Upper lobe of left lung (tissue), 6 donors: Measurements from ENCODE around the gene SCRT2. TPM values are rescaled to one million over a fixed set of nuclear protein-coding genes. Genes with fewer than 3 reads are reported as not detected.

Experiments
- ATAC-seq, 2 donors: fragments of 200-7000 bp; cut with Tn5 transposase; one replicate each; pipeline ENCODE4 v1.9.1; 2022; ENCODE audit warnings: mild to moderate bottlenecking in 2 of 2, moderate library complexity in 2 of 2; ENCODE audit not compliant: low FRiP score in 2 of 2
- DNase-seq, 2 donors: peaks; one replicate each; pipeline ENCODE4 v3.0.0-alpha.2; 2019 to 2020
- H3K27ac ChIP-seq, 4 donors: fragments of 200-600 bp; sonication (generic); one replicate each; pipeline ENCODE4 v1.5.1; 2016 to 2019
- H3K27me3 ChIP-seq, 4 donors: fragments of 200-600 bp; sonication (generic); one replicate each; pipeline ENCODE4 v1.5.1; 2017 to 2019
- H3K36me3 ChIP-seq, 4 donors: fragments of 200-600 bp; sonication (generic); one replicate each; pipeline ENCODE4 v1.5.1; 2016 to 2019
- H3K4me1 ChIP-seq, 4 donors: fragments of 200-600 bp; sonication (generic); one replicate each; pipeline ENCODE4 v1.5.1; 2018 to 2019
- H3K4me3 ChIP-seq, 4 donors: fragments of 200-600 bp; sonication (generic); one replicate each; pipeline ENCODE4 v1.5.1; 2017 to 2019; ENCODE audit warnings: mild to moderate bottlenecking in 2 of 4, moderate library complexity in 1 of 4
- H3K9me3 ChIP-seq, 4 donors: fragments of 200-600 bp; sonication (generic); one replicate each; pipeline ENCODE4 v1.5.1; 2018 to 2019
- CTCF ChIP-seq, 6 experiments: fragments of 450-650 bp in 4 of 6; fragments of 200-600 bp in 2 of 6; sonication (generic) in 2 of 6; IDR thresholded peaks; one replicate each; pipeline ENCODE4 v1.5.1; 2016 to 2019; ENCODE audit warnings: antibody characterized with exemption in 6 of 6
- EP300 ChIP-seq, 4 donors: sonication (generic); formaldehyde crosslinking; IDR thresholded peaks; one replicate each; pipeline ENCODE4 v1.5.1; 2017; ENCODE audit warnings: antibody characterized with exemption in 4 of 4, control low read depth in 2 of 4
- POLR2A ChIP-seq, 4 donors: fragments of 450-650 bp; IDR thresholded peaks; one replicate each; pipeline ENCODE4 v1.5.1; 2016 to 2017; ENCODE audit warnings: antibody characterized with exemption in 4 of 4, mild to moderate bottlenecking in 2 of 4
- POLR2AphosphoS5 ChIP-seq, 2 donors: sonication (generic); formaldehyde crosslinking; IDR thresholded peaks; one replicate each; pipeline ENCODE4 v1.5.1; 2017; ENCODE audit warnings: antibody characterized with exemption in 2 of 2
- WGBS, 2 donors: methylation state at CpG; one replicate each; pipeline ENCODE4 v1.1.5; 2017 to 2018; 5-methylcytosine and 5-hydroxymethylcytosine counted together
- total RNA-seq, 6 donors: library from RNA; depleted of rRNA in 4 of 6; stranded (reverse); fragments of >200 nt in 4 of 6; gene quantifications; one replicate each; pipeline versions ENCODE4 v1.1.0 to v1.2.1, GENCODE V29; 2016 to 2021
- donor health status: DM: no; HTN: no; CAD: no; lungs with moderate emphysema.
- donor health status: DM: no; HTN: yes; CAD: no; lungs with severe emphysema.

The SCRT2 gene
- total RNA-seq, 6 donors from 2014 or later = not detected

DNA sequence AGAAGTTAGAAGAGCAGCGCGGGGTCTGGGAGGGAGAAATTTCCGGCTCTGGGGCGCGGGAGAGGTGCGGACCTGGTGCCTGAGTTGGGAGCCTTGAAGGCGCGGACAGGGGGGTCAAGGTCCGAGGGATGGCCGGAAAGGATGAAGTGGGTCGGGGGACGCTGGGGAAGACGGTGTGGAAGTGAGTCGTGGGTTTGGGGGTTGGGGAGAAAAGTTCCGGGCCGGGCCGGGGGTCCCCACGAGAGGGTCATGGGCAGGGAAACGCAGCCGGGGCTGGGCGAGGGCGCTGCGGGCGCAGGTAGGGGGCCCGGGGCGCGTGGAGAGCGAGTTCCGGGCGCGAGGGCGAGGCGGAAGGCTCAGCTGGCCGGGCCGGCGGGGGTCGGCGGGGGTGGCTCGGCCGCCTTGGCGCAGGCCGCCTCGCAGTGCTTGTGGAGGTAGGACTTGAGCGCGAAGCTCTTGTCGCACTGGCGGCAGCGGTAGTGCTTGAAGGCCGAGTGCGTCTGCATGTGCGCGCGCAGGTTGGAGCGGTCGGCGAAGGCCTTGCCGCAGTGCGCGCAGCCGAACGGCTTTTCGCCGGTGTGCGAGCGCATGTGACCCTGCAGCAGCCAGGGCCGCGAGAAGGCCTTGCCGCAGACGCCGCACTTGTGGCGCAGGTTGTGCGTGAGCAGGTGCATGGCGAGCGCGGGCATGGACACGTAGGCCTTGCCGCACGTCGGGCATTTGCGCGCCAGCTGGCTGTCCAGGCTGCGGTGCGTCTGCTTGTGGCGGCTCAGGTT lies 12.1 kb downstream of the SCRT2 start:
- Histone ChIP-seq H3K4me1 (peaks cover 3 to 20% (median 11%) of the 10 kb centered on the region in 4 donors), H3K4me3 (no peak overlapping the region), H3K36me3 (no peaks in the 10 kb centered on the region), H3K27me3 (peaks cover 0 to 43% (median 20%) of the 10 kb centered on the region in 4 donors), H3K9me3 (no peaks in the 10 kb centered on the region), H3K27ac (no peak overlapping the region)
- ATAC-seq (no peak), DNase-seq (peak in 1 of 2 donors; percentile 83)
- TF ChIP-seq CTCF (IDR thresholded peaks at IDR 0.05) = no peak
- TF ChIP-seq EP300 (IDR thresholded peaks at IDR 0.05) = no peak
- no peak for TF ChIP-seq POLR2A (IDR thresholded peaks at IDR 0.05)
- no peak for TF ChIP-seq POLR2AphosphoS5 (IDR thresholded peaks at IDR 0.05)
- 9 to 12% methylated on average over 31 to 67 of the region's 84 CpGs for WGBS, 2 donors

DNA sequence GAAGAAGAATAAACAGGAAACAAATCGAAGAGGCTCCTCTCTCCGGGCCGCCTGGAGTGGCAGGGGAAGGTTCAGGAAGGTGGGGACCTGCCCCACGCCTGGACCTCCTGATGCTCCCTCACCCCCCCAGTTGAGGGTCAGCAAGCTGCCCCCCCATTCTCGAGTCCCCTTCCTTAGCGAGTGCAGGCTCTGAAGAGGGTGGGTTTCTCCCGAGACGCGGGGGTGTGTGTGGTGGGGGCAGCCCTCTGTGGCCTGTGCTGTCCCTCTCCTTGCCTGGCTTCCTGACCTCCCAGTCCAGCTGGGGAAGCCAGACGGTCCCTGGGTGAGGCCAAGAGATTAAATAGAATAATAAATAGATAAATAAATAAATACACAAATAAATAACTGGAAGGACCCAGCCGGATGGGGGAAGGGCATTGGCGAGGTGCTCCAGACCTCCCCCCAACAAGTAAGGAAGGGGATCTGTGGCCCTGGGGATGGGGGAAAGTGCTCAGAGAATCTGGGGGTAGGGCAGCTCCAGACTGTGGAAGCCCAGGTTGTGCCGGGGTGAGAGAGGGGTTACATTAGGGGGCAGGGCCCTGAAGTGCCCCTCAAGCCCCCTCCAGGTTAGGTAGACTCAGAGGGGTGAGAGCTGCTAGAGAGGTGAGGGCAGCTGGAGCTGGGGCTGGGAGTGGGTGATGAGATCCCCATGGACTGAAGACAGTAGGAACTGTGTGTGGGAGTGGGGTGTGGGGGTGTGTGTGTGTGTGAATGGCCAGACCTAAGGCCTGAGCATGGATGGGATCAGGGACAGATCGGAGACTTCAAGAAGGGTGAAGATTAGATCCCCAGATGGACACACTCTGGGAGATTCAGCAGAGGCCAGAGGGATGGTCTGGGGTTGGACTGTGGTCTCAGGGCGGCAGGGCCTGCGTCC lies 13.1 kb downstream of the SCRT2 start:
- DNase-seq (no peak), ATAC-seq (peak in 1 of 2 donors; percentile 24)
- 23 to 27% methylated on average over 12 to 15 of the region's 16 CpGs for WGBS, 2 donors
- Histone ChIP-seq H3K9me3 (no peaks in the 10 kb centered on the region), H3K36me3 (no peaks in the 10 kb centered on the region), H3K4me1 (peaks cover 3 to 20% (median 11%) of the 10 kb centered on the region in 4 donors), H3K4me3 (no peak overlapping the region), H3K27me3 (peaks cover 0 to 43% (median 20%) of the 10 kb centered on the region in 4 donors), H3K27ac (no peak overlapping the region)
- TF ChIP-seq EP300 (IDR thresholded peaks at IDR 0.05) = no peak
- TF ChIP-seq POLR2A (IDR thresholded peaks at IDR 0.05) = no peak
- no peak for TF ChIP-seq POLR2AphosphoS5 (IDR thresholded peaks at IDR 0.05)
- no peak for TF ChIP-seq CTCF (IDR thresholded peaks at IDR 0.05)

DNA sequence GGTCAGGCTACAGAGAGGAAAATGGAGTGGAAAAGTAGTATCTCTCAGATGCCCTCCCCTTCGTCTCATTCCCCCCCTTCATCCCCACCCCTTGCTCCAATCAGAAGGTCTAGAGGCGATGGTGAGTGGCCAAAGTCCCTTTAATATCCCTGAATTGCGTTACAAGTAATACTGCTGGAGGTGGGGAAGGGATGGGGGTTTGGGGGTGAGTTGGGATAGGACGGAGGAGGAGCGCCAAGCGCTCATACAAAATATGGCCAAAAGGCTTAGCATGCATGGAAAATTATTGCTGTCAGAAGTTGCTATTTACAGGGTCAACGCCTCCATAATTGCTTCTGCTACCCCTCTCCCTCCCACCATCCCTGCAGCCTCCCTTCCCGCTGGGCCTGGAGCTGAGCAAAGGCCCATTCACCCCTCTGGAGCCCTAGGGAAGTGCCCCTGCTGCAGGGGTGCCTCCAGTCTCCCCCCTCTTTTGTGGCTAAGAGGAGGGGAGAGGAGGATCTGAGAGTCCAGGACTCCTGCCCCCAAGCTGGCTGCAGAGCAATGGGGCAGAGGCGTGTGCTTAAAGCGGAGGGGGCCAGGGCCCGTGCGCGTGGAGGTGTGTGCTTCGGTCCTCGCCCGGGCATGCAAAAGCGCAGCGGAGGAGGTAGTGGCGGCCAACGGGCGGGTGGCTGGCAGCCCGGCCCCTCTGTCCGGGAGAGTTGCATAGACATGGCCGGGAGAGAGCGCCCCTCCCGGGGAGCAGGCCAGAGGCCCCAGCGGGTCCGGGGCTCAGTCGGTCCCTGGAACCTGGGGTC lies 13.9 kb downstream of the SCRT2 start:
- H3K27ac ChIP-seq = no peak overlapping the region
- DNase-seq (peak in 1 of 2 donors; percentile 71), ATAC-seq (no peak)
- no peaks in the 10 kb centered on the region for H3K9me3 ChIP-seq
- H3K27me3 ChIP-seq = peaks cover 0 to 43% (median 20%) of the 10 kb centered on the region in 4 donors
- no peak overlapping the region for H3K4me3 ChIP-seq
- 26 to 28% methylated on average over 25 to 29 of the region's 29 CpGs for WGBS, 2 donors
- peaks cover 3 to 20% (median 11%) of the 10 kb centered on the region in 4 donors for H3K4me1 ChIP-seq
- H3K36me3 ChIP-seq = no peaks in the 10 kb centered on the region
- TF ChIP-seq CTCF (IDR thresholded peaks at IDR 0.05) = no peak
- no peak for TF ChIP-seq POLR2AphosphoS5 (IDR thresholded peaks at IDR 0.05)
- TF ChIP-seq POLR2A (IDR thresholded peaks at IDR 0.05) = no peak

- 35 to 41% methylated on average over 5 of the region's 5 CpGs for WGBS, 2 donors
- TF ChIP-seq CTCF (IDR thresholded peaks at IDR 0.05) (no peak), POLR2A (IDR thresholded peaks at IDR 0.05) (no peak), EP300 (IDR thresholded peaks at IDR 0.05) (no peak), POLR2AphosphoS5 (IDR thresholded peaks at IDR 0.05) (no peak)
- ATAC-seq = peak in 1 of 2 donors; percentile 33
- H3K4me3 ChIP-seq = no peak overlapping the region
- H3K27ac ChIP-seq = no peak overlapping the region
- peaks cover 0 to 25% (median 7%) of the 10 kb centered on the region in 4 donors for H3K27me3 ChIP-seq
- DNase-seq = no peak
- peaks cover 7 to 25% (median 16%) of the 10 kb centered on the region in 4 donors for H3K4me1 ChIP-seq
- H3K36me3 ChIP-seq = no peaks in the 10 kb centered on the region
- H3K9me3 ChIP-seq = no peaks in the 10 kb centered on the region
These were observed 16.8 kb downstream of the SCRT2 start for GRCh38 chr20:658731-659291.
